GM10248 (cell line): ENCODE data around the gene IGFL4.

Source experiments
- CTCF ChIA-PET: fragments of 300-600 bp; sonication (Branson Sonifier 250); formaldehyde crosslinking; extraction: SDS; loops from one replicate; lab custom pipeline; 2021; ENCODE audit warnings: antibody characterized with exemption; lab: Yijun Ruan, JAX
- POLR2A ChIA-PET: fragments of 350-650 bp; sonication (Branson Sonifier 250); formaldehyde crosslinking; extraction: SDS; loops from one replicate; lab custom pipeline; 2020; ENCODE audit warnings: antibody characterized with exemption; lab: Yijun Ruan, JAX
- DNase-seq: peaks from one replicate; pipeline ENCODE4 v3.0.0; 2012; ENCODE audit errors: extremely low spot score
- CTCF ChIP-seq: IDR thresholded peaks from 2 replicates; pipeline ENCODE4 v1.5.1; 2012; ENCODE audit warnings: mild to moderate bottlenecking, low read depth; ENCODE audit errors: extremely low read depth, missing control alignments, control extremely low read depth

IGFL4 gene

GRCh38 chr19:46076031-46076880 is 35.5 kb upstream of the IGFL4 start:
- ChIA-PET POLR2A (no interaction called here), CTCF (interaction anchor here (1.0 to 2.1 kb wide), 4 partner anchors 14 to 190 kb away, joined by 4 to 8 read pairs (median 6); no protein-coding TSS in a partner anchor)
- TF ChIP-seq CTCF: no peak
- DNase-seq: no peak

GRCh38 chr19:46073268-46073922 is 32.6 kb upstream of the IGFL4 start:
- ChIA-PET CTCF (interaction anchor here (0.9 to 1.2 kb wide), 2 partner anchors 45 to 208 kb away, joined by 3 to 4 read pairs; no protein-coding TSS in a partner anchor), POLR2A (no interaction called here)
- no peak for DNase-seq
- TF ChIP-seq CTCF: no peak

DNA sequence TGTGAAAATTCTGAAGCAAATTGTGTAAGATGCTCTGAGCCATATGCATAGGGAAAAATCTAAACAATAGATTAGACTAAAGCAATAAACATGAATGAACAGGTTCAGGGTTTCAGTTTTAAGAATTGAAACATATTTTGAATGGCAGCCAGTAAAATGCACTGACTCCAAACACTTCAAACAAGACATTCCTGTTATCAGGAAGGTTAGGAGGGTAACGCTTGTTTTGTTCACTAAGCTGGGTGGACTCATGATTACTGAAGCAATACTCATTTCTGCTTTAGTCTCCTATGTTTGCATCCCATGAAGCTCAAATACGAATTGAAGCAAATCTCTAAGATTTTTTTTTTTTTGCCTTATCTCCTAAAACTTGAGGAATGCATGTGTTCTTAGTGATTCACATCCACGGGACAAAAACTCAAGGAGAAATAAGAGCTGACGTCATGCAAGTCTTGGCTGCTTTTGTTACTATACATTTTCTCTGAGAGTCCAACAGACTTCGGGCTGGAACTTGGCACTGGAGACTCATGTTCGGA is 29.1 kb upstream of the IGFL4 start:
- ChIA-PET CTCF (no interaction called here), POLR2A (no interaction called here)
- TF ChIP-seq CTCF: no peak
- no peak for DNase-seq

DNA sequence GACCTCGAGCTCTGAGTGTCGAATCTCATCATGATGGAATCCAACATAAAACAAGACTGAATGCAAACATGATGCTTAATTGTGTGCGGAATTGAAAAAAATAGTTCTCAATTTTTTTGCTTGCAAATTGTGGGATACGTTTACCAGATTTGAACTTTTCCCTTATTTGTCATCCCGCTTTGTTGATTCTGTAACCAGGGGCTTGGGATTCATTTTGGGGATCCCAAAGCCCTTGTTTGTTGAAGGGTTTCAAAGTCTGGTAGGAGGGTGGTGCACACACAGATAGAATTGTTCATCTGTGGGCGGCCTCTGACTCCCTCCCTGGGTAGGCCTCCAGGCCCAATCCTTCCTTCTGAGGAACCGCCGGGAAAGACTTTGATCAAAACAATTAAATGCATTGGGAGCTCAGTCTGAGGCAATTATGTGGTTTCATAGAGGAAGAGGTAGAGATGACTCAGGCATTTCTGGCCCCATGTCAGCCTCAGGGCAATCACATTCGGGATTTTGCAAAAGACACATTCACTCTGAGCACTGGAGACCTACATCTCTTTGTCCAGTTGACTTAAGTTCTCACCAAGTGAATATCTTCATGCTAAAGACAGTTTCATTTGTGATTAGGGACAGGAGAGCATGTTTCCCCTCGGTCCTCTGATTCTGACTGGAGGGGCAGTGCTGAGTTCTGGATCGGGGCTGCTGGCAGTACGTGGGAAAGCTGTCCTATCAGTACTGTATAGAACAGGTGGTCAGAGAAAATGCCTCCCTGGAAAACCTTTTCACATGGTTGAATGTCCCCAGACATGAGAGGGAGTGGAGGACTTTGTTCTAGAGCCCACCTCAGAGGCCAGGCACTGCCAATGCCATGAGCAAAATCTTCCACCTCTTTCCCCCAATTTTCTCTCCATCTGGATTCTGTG is 27.8 kb upstream of the IGFL4 start:
- DNase-seq: no peak
- no peak for TF ChIP-seq CTCF

DNA sequence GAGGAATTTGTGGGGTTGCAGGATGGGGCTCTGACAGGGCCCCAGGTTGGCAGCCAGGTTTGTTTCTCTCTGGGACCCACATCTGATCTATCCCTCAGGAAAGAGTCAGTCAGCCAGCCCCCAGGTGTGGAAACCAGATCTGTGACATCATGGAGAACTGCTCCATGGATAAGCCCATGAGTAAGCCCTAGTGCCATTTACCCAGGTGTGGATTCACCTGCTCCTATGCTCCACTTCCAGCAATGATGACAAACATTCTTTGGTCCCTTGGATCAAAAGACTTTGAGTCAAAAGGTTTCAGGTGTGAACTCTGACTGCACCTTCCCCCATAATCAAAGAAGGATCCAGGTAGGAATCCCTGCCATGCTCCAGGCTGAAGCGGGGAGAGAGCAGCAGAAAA is 26.9 kb upstream of the IGFL4 start:
- ChIA-PET POLR2A (no interaction called here), CTCF (no interaction called here)
- no peak for TF ChIP-seq CTCF
- DNase-seq: no peak

More for the DNA sequence above, 27.8 kb upstream of the IGFL4 start:
- CTCF ChIA-PET: no interaction called here
- POLR2A ChIA-PET: no interaction called here

- CTCF ChIA-PET: no interaction called here
These were observed 25.7 kb upstream of the IGFL4 start for GRCh38 chr19:46066471-46066870.

More at GRCh38 chr19:46066471-46066870, 25.7 kb upstream of the IGFL4 start:
- TF ChIP-seq CTCF: no peak
- POLR2A ChIA-PET: no interaction called here
- DNase-seq: no peak
